Measurements from ENCODE around the gene LRRK1.

DNA sequence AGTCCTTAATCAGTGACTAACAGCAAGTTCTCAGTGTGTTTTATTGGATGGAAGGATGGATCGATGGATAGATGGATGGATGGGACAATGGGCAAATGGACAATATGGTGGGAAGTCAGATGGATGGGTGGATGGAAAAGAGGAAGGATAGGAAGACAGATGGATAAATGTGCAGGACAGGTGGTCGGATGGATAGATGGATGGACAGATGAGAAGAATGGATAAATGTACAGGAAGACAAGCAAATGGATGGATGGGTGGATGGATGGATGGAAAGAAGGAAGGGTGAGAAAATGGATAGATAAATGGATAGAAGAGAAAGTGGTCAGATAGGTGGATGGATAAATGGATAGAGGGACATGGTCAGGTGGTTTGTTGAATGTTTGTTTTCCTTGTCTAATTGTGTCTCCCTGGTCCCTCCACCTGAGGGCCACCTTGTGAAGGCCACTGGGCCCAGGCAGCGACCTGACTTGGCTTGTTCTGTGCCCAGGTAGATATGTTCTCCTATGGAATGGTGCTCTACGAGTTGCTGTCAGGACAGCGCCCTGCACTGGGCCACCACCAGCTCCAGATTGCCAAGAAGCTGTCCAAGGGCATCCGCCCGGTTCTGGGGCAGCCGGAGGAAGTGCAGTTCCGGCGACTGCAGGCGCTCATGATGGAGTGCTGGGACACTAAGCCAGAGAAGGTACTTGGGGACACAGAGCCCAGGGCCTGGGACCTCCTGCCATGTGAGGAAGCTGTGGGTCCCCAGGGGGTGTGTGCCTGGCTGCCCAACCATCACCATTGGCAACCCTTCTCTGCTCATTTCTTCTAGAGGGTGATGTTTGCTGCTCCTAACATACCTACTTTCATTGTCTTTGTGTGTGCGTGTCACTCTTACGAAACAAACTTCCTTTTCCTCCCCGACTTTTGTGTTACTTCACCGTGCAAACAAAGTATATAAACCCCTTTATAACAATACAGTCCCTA lies 137.5 kb downstream of the LRRK1 start:
- TF ChIP-seq POLR2AphosphoS5 (IDR thresholded peaks at IDR 0.05; ENCODE audit: borderline replicate concordance, low read depth, low read length) (no peak), EZH2 (IDR thresholded peaks at IDR 0.05) (no peak), FOXP2 (optimal IDR thresholded peaks at IDR 0.05; ENCODE audit: control extremely low read depth, extremely low read length, insufficient read depth) (no peak)

Data from SK-N-MC (cell line).